Activated naive CD8-positive, alpha-beta T cell treated with anti-CD3 and anti-CD28 coated beads, Interleukin-2, amount 50 U/mL, for 16 hours (primary cell): ENCODE measurements around the gene OR52E4.

Source experiments
- DNase-seq: peaks from one replicate; pipeline ENCODE4 v3.0.0-alpha.2; 2020; ENCODE audit warnings: low read depth, low spot score

OR52E4 gene

GRCh38 chr11:5880329-5880728 is at the start of gene OR52E4:
Gene OR52E4, plus strand, starts transcription at chr11:5880629. Its CDS starts 3,664 bp downstream, at chr11:5884293.
- no peak for DNase-seq

DNA sequence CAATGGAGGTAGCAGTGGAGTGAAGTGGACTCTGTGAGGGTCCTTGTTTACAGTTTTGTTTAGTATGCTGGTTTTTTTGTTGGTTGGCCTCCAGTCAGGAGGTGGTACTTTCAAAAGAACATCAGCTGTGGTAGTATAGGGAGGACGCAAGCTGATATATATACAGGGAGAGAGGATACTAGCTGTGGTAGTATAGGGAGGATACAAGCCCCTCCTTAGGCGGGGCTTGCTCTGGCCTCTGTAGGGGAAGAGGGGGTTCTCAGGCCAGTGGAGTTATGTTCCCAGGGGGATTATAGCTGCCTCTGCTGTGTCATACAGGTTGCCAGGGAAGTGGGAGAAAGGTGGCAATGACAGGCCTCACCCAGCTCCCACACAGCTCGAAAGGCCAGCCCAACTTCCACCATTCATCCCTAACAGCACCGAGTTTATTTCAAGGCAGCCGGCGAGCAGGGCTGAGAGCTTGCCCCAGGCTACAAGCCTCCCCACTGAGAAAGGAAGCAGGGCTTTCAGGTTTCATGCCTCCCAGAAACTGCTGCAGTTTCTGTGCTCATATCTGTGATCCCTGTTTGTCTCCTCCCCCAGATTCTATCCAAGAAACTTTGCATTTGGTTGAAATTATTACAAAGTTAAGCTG is 49.1 kb upstream of the OR52E4 start:
- no peak for DNase-seq

DNA sequence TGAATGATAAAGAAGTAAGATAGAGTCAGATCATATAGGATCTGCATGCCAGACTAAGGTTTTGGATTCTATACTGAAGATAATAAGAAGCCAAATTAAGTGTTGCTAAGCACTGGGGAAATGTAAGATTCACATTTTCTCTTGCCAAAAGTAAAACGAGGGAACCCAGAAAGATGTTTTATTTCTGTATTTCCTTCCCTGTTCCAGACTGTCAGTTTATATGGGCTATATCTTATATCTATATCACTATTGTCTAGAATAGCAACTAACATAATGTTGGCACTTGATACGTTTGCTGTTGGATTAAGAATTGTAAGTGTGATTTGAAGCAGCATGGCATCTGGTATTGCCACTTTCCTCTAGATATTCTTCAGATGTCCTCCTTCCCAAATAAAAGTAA is 47.0 kb upstream of the OR52E4 start:
- DNase-seq: no peak

DNA sequence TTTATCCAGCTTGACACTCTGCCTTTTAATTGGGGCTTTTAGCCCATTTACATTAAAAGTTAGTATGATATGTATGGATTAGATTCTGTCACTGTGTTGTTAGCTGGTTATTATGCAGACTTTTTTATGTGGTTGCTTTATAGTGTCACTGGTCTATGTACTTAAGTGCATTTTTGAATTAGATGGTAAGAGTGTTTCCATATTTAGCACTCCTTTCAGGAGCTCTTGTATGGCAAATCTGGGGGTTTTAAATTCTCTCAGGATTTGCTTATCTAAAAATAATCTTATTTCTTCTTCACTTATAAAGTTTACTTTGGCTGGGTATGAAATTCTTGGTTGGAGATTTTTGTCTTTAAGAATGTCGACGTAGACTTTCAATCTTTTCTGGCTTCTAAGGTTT is 42.7 kb upstream of the OR52E4 start:
- no peak for DNase-seq

GRCh38 chr11:5841797-5842196 is 38.6 kb upstream of the OR52E4 start, which contains the start of gene OR52E6:
Gene OR52E6, minus strand, starts transcription at chr11:5841897. Its CDS starts 0 bp downstream, at chr11:5841897.
- DNase-seq: no peak

GRCh38 chr11:5846701-5847100 is 33.7 kb upstream of the OR52E4 start:
- no peak for DNase-seq

GRCh38 chr11:5847711-5848110 is 32.7 kb upstream of the OR52E4 start:
- DNase-seq: no peak

GRCh38 chr11:5851002-5851401 is 29.4 kb upstream of the OR52E4 start:
- DNase-seq: no peak

DNA sequence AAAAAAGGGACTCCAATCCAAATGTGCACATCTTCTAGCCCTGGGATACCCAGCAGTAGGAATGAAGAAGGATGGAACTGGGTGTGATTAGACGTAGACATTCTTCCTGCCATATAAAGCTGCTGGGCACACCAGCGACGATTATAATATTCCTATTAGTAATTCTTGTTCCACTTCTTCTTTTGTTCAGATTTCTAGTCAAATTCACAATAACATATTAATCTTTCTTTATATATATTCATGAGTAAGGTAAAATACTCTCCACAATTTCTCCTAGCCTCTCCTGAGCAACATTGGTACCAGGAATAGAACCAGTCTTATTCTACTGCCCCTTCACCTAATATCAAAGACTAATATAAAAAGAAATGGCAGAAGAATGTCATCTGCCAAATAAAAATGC is 22.8 kb upstream of the OR52E4 start, which contains the start of gene OR52E8:
OR52E8 (minus strand) TSS at position 101 of the 400 bp plus-strand sequence; CDS start at position 101, 0 bp downstream.
- no peak for DNase-seq

- no peak for DNase-seq
Measured at GRCh38 chr11:5865826-5866225, 14.6 kb upstream of the OR52E4 start.

DNA sequence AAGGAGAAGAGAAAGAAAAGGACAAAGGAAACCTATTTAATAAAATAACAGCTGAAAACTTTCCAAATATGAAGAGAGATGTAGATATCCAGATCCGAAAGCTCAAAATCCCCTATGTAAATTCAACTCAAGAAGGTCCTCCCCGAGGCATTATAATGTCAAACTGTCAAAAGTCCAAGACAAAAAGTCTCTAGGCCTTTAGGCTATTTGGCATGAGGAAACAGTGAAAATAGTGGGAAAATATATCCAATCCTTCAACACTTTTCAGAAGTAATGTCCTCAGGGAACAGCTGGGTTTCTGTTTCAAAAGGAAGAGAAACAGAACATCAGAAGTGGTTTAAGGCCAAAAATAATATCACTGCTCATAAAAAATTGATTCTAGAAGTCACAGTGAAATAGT is 1.9 kb upstream of the OR52E4 start:
- no peak for DNase-seq

- DNase-seq: no peak
Measured at GRCh38 chr11:5881756-5882155, 1.3 kb downstream of the OR52E4 start.

DNA sequence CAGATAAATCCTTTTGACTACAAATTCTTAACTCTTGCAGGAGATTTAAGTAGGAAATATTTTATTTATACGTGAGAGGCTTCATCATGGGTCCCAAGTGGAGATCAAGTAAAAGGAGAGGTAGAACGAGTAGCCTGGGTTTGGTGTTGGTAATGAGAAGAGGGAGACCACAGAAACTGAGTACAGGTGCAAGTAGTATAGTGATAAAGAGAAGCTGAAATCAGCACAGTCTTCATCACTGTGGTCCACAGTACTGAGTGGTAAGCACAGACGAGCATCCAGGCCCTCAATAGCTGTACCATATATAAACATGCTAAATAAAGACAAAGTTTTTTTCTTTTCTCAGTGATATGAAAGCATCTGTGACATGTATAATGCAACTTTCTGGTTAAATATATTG is 6.7 kb downstream of the OR52E4 start:
- DNase-seq: no peak

- DNase-seq: no peak
Measured at GRCh38 chr11:5887661-5888060, 7.2 kb downstream of the OR52E4 start.

- no peak for DNase-seq
Measured at GRCh38 chr11:5891216-5891800, 10.9 kb downstream of the OR52E4 start.

GRCh38 chr11:5892908-5893307 is 12.5 kb downstream of the OR52E4 start, which contains the start of gene OR52E5:
Gene OR52E5, plus strand, starts transcription at chr11:5893208. Its CDS starts 7,569 bp downstream, at chr11:5900777.
- no peak for DNase-seq

- no peak for DNase-seq
Measured at GRCh38 chr11:5899534-5899933, 19.1 kb downstream of the OR52E4 start.

- no peak for DNase-seq
Measured at GRCh38 chr11:5910540-5910939, 30.1 kb downstream of the OR52E4 start.

GRCh38 chr11:5922749-5923426 is 42.5 kb downstream of the OR52E4 start:
- DNase-seq: no peak

- DNase-seq: no peak
Measured at GRCh38 chr11:5923427-5923776, 43.0 kb downstream of the OR52E4 start.

GRCh38 chr11:5923794-5924193 is 43.4 kb downstream of the OR52E4 start:
- DNase-seq: no peak

DNA sequence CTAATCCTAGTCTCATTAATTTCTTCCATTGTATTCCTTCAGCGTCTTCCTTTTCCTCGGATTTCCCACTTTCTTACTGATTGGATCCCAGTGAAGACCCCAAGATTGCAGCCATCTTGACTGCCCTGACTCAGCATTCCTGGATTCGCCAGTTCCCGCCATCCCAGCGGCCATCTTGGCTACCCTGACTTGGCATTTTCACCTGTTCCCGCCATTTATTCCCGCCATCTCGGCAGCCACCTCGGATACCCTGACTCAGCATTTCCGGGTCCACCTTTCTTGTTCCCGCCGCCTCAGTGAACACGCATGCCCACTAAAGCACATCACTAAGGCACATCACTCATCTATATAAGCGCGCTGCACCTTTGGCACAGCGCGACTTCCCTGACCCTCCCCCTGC is 47.8 kb downstream of the OR52E4 start:
- no peak for DNase-seq

DNA sequence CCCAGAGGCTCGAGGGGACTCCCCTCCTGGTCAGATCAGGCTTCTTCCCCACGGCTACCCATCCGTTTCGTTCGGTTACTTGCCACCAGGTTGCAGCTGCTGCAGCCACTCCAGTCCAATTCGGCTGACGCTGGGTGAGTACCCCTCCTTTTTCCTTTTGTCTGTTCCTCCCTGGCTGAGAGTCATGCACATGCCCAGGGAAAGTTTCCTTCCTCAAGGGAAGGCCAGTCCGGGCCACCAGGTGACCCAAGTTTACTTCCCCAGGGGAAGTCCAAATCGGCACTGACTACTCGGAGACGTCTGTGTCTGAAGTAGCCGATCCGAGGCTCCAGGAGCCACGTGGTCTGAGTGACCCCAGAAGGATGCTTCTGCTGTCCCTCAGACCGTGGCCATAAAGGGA is 48.4 kb downstream of the OR52E4 start:
- no peak for DNase-seq
